ENCODE measurements around the gene ZC3H15.

The ZC3H15 gene

GRCh38 chr2:186540941-186541340 is 54.9 kb downstream of the ZC3H15 start:
- no peak for TF ChIP-seq CTCF (IDR thresholded peaks at IDR 0.05; ENCODE audit: low read depth, low read length)
- DNase-seq (ENCODE audit: low read depth in 2 of 2) = no peak
- no peak overlapping the region for H3K4me3 ChIP-seq (replicated peaks in 1 of 2; ENCODE audit: low read depth in 2 of 2, low read length in 2 of 2)

GRCh38 chr2:186542002-186542401 is 55.9 kb downstream of the ZC3H15 start:
- no peak for DNase-seq (ENCODE audit: low read depth in 2 of 2)
- TF ChIP-seq CTCF (IDR thresholded peaks at IDR 0.05; ENCODE audit: low read depth, low read length) = no peak

GRCh38 chr2:186543561-186544131 is 57.6 kb downstream of the ZC3H15 start:
- no peak for TF ChIP-seq CTCF (IDR thresholded peaks at IDR 0.05; ENCODE audit: low read depth, low read length)
- H3K4me3 ChIP-seq (replicated peaks in 1 of 2; ENCODE audit: low read depth in 2 of 2, low read length in 2 of 2) = no peak overlapping the region
- DNase-seq (ENCODE audit: low read depth in 2 of 2) = peak; percentile 68 to 81

More at GRCh38 chr2:186542002-186542401, 55.9 kb downstream of the ZC3H15 start:
- H3K4me3 ChIP-seq (replicated peaks in 1 of 2; ENCODE audit: low read depth in 2 of 2, low read length in 2 of 2) = no peak overlapping the region

GRCh38 chr2:186544255-186544675 is 58.2 kb downstream of the ZC3H15 start:
- no peak overlapping the region for H3K4me3 ChIP-seq (replicated peaks in 1 of 2; ENCODE audit: low read depth in 2 of 2, low read length in 2 of 2)
- DNase-seq (ENCODE audit: low read depth in 2 of 2) = peak; percentile 93 to 96
- no peak for TF ChIP-seq CTCF (IDR thresholded peaks at IDR 0.05; ENCODE audit: low read depth, low read length)

- peak; percentile 52 to 78 for DNase-seq (ENCODE audit: low read depth in 2 of 2)
- H3K4me3 ChIP-seq (replicated peaks in 1 of 2; ENCODE audit: low read depth in 2 of 2, low read length in 2 of 2) = no peak overlapping the region
- TF ChIP-seq CTCF (IDR thresholded peaks at IDR 0.05; ENCODE audit: low read depth, low read length) = no peak
These were observed 60.8 kb downstream of the ZC3H15 start for GRCh38 chr2:186546846-186547245.

GRCh38 chr2:186551323-186552050 is 65.4 kb downstream of the ZC3H15 start:
- peak; percentile 58 to 88 for DNase-seq (ENCODE audit: low read depth in 2 of 2)
- H3K4me3 ChIP-seq (replicated peaks in 1 of 2; ENCODE audit: low read depth in 2 of 2, low read length in 2 of 2) = no peak overlapping the region
- TF ChIP-seq CTCF (IDR thresholded peaks at IDR 0.05; ENCODE audit: low read depth, low read length) = no peak

Data from cardiac fibroblast (primary cell).